ENCODE data around the gene OPCML.

OPCML gene

GRCh38 chr11:132590986-132591385 is 941.3 kb downstream of the OPCML start:
- DNase-seq (ENCODE audit: low spot score) = no peak
- in situ Hi-C loops (cut with MboI; ENCODE audit: low sequenced_read_pairs, unreplicated experiment) = no loop called here
- TF ChIP-seq CTCF (IDR thresholded peaks at IDR 0.05; ENCODE audit: borderline replicate concordance, control extremely low read depth, extremely low read depth, insufficient read depth, missing control alignments) = no peak

- TF ChIP-seq CTCF (IDR thresholded peaks at IDR 0.05; ENCODE audit: borderline replicate concordance, control extremely low read depth, extremely low read depth, insufficient read depth, missing control alignments) = no peak
- no peak for DNase-seq (ENCODE audit: low spot score)
- in situ Hi-C loops (cut with MboI; ENCODE audit: low sequenced_read_pairs, unreplicated experiment) = no loop called here
Measured at GRCh38 chr11:132590554-132590953, 941.7 kb downstream of the OPCML start.

- no peak for TF ChIP-seq CTCF (IDR thresholded peaks at IDR 0.05; ENCODE audit: borderline replicate concordance, control extremely low read depth, extremely low read depth, insufficient read depth, missing control alignments)
- in situ Hi-C loops (cut with MboI; ENCODE audit: low sequenced_read_pairs, unreplicated experiment) = no loop called here
- DNase-seq (ENCODE audit: low spot score) = no peak
Measured at GRCh38 chr11:132589791-132590190, 942.5 kb downstream of the OPCML start.

- TF ChIP-seq CTCF (IDR thresholded peaks at IDR 0.05; ENCODE audit: borderline replicate concordance, control extremely low read depth, extremely low read depth, insufficient read depth, missing control alignments) = no peak
- in situ Hi-C loops (cut with MboI; ENCODE audit: low sequenced_read_pairs, unreplicated experiment) = no loop called here
Measured at GRCh38 chr11:132588366-132588765, 943.9 kb downstream of the OPCML start.

GRCh38 chr11:132587716-132588115 is 944.6 kb downstream of the OPCML start:
- in situ Hi-C loops (cut with MboI; ENCODE audit: low sequenced_read_pairs, unreplicated experiment) = no loop called here
- no peak for TF ChIP-seq CTCF (IDR thresholded peaks at IDR 0.05; ENCODE audit: borderline replicate concordance, control extremely low read depth, extremely low read depth, insufficient read depth, missing control alignments)
- no peak for DNase-seq (ENCODE audit: low spot score)

More at GRCh38 chr11:132588366-132588765, 943.9 kb downstream of the OPCML start:
- no peak for DNase-seq (ENCODE audit: low spot score)

GRCh38 chr11:132586801-132587200 is 945.5 kb downstream of the OPCML start:
- DNase-seq (ENCODE audit: low spot score) = no peak
- no peak for TF ChIP-seq CTCF (IDR thresholded peaks at IDR 0.05; ENCODE audit: borderline replicate concordance, control extremely low read depth, extremely low read depth, insufficient read depth, missing control alignments)
- in situ Hi-C loops (cut with MboI; ENCODE audit: low sequenced_read_pairs, unreplicated experiment) = no loop called here
